Fibroblast of lung (primary cell): ENCODE data around the gene SRCIN1. TPM values are rescaled to one million over a fixed set of nuclear protein-coding genes. Genes with fewer than 3 reads are reported as not detected.

Source experiments
- DNase-seq, 2 donors: peaks; one replicate each; pipeline versions ENCODE4 v3.0.0 to v3.0.0-alpha.2; 2010; ENCODE audit warnings: low read depth in 2 of 2
- H2AFZ ChIP-seq: 2 replicates; pipeline ENCODE4 v1.5.1; 2012; ENCODE audit warnings: low read length, control low read depth, inconsistent platforms
- H3K27ac ChIP-seq: 2 replicates; pipeline ENCODE4 v1.5.1; 2011; ENCODE audit warnings: low read length, control low read depth; ENCODE audit not compliant: insufficient read depth
- H3K27me3 ChIP-seq: 2 replicates; pipeline ENCODE4 v1.5.1; 2011; ENCODE audit warnings: mild to moderate bottlenecking, low read length; ENCODE audit not compliant: control insufficient read depth, insufficient read depth
- H3K36me3 ChIP-seq: 2 replicates; pipeline ENCODE4 v1.5.1; 2011; ENCODE audit warnings: low read length; ENCODE audit not compliant: control insufficient read depth, insufficient read depth
- H3K4me1 ChIP-seq: 2 replicates; pipeline ENCODE4 v1.5.1; 2011; ENCODE audit warnings: low read length; ENCODE audit not compliant: control insufficient read depth, insufficient read depth; ENCODE audit errors: extremely low read depth
- H3K4me2 ChIP-seq: 2 replicates; pipeline ENCODE4 v1.5.1; 2011; ENCODE audit warnings: low read length, control low read depth; ENCODE audit not compliant: insufficient read depth; ENCODE audit errors: extremely low read depth
- H3K4me3 ChIP-seq, 4 experiments: fragments of 200-600 bp in 1 of 4; sonication (generic) in 1 of 4; replicated peaks in 1 of 4; 2 replicates each; pipeline ENCODE4 v1.5.1; 2011 to 2016; ENCODE audit warnings: low read length in 4 of 4, low read depth in 3 of 4, mild to moderate bottlenecking in 3 of 4, control low read depth in 2 of 4, inconsistent platforms in 1 of 4, mixed read lengths in 1 of 4; ENCODE audit not compliant: insufficient read depth in 1 of 4; ENCODE audit errors: control extremely low read depth in 1 of 4
- H3K79me2 ChIP-seq: 2 replicates; pipeline ENCODE4 v1.5.1; 2012; ENCODE audit warnings: mild to moderate bottlenecking, low read length, inconsistent platforms; ENCODE audit not compliant: control insufficient read depth, insufficient read depth
- H3K9ac ChIP-seq: 2 replicates; pipeline ENCODE4 v1.5.1; 2011; ENCODE audit warnings: mild to moderate bottlenecking, low read length, control low read depth; ENCODE audit not compliant: insufficient read depth
- H3K9me3 ChIP-seq: 2 replicates; pipeline ENCODE4 v1.5.1; 2012; ENCODE audit warnings: low read depth, low read length; ENCODE audit not compliant: control insufficient read depth, insufficient read depth
- H4K20me1 ChIP-seq: 2 replicates; pipeline ENCODE4 v1.5.1; 2011; ENCODE audit warnings: low read length; ENCODE audit not compliant: control insufficient read depth, insufficient read depth; ENCODE audit errors: extremely low read depth
- EZH2 ChIP-seq: IDR thresholded peaks from 2 replicates; pipeline ENCODE4 v1.5.1; 2012; ENCODE audit warnings: low read length, control low read depth, mild to moderate bottlenecking; ENCODE audit errors: missing control alignments
- polyA plus RNA-seq, 2 donors: library from polyadenylated mRNA; depleted of rRNA in 1 of 2; stranded (reverse) in 1 of 2; unstranded in 1 of 2; fragments of >200 nt; gene quantifications; 2 replicates each; pipeline ENCODE4 v1.2.1, GENCODE V29; 2011 to 2012; ENCODE audit warnings: missing spikeins in 1 of 2
- total RNA-seq: library from RNA; depleted of rRNA; stranded (reverse); fragments of >200 nt; gene quantifications from 2 replicates; pipeline ENCODE4 v1.2.1, GENCODE V29; 2014
- TF ChIP-seq, protein P1 (sequence below), 2 donors: IDR thresholded peaks in 1 of 2; conservative IDR thresholded peaks in 1 of 2; 1 replicate in 1 of 2; 2 replicates in 1 of 2; pipeline ENCODE4 v1.5.1; 2011 to 2012; ENCODE audit warnings: low read length in 2 of 2, control low read depth in 1 of 2, inconsistent platforms in 1 of 2, low read depth in 1 of 2, mild to moderate bottlenecking in 1 of 2

SRCIN1 gene
- total and polyA plus RNA-seq, 2 donors (not counting 1 experiment from before 2014, with no cell fraction given): under 0.01 TPM; not detected in 1

DNA sequence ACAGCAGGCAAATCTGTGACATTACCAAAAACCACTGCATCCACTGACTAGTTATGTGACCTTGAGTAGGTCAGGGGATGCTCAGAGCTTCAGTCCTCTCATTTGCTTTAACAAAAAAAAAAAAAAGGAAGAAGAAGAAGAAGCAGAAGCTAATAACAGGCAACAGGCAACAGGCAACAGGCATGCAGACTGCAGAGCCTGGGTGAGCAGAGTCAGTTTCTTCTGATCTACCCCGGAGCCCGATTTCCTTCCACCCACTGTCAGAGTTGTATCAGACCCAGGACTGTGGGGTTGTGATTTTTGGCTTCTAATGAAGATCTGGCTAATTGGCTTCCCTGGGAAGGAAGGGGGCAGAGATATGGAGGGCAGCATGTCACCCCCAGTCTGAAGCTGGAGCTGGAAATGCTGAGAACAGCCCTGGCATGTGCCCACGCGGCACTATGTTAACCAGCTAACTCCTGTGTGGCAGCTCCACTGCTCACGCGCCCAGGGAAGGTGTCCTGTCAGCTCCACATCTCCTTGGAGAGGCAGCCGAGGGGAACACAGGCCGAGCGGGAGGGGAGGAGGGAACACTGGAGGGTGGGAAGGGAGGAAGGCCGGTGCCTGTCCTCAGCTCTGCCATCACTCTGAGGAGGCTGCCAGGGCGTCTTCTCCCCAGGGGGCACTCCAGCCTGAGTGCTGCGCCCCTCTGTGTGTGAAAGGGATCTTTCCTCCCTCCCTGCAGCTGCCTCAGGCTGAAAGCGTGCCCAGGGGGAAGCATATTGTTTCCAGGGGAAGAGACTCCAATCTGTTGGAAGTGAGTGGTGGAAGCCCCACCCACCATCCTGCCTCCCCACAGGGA is 17.6 kb downstream of the SRCIN1 start:
- Histone ChIP-seq H3K36me3 (no peaks in the 10 kb centered on the region), H3K9ac (no peak overlapping the region), H3K9me3 (no peaks in the 10 kb centered on the region), H3K27ac (no peak overlapping the region), H4K20me1 (no peaks in the 10 kb centered on the region), H3K79me2 (no peaks in the 10 kb centered on the region), H3K27me3 (peaks cover 26% of the 10 kb centered on the region), H2AFZ (no peak overlapping the region), H3K4me1 (no peaks in the 10 kb centered on the region), H3K4me3 (no peak overlapping the region), H3K4me2 (no peak overlapping the region)
- DNase-seq: no peak
- TF ChIP-seq EZH2: no peak
- TF ChIP-seq, protein P1, sequence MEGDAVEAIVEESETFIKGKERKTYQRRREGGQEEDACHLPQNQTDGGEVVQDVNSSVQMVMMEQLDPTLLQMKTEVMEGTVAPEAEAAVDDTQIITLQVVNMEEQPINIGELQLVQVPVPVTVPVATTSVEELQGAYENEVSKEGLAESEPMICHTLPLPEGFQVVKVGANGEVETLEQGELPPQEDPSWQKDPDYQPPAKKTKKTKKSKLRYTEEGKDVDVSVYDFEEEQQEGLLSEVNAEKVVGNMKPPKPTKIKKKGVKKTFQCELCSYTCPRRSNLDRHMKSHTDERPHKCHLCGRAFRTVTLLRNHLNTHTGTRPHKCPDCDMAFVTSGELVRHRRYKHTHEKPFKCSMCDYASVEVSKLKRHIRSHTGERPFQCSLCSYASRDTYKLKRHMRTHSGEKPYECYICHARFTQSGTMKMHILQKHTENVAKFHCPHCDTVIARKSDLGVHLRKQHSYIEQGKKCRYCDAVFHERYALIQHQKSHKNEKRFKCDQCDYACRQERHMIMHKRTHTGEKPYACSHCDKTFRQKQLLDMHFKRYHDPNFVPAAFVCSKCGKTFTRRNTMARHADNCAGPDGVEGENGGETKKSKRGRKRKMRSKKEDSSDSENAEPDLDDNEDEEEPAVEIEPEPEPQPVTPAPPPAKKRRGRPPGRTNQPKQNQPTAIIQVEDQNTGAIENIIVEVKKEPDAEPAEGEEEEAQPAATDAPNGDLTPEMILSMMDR (conservative IDR thresholded peaks at IDR 0.05 in 1 of 2, IDR thresholded peaks at IDR 0.05 in 1 of 2; ENCODE audit: low read depth in 1 of 2, low read length in 2 of 2): no peak

DNA sequence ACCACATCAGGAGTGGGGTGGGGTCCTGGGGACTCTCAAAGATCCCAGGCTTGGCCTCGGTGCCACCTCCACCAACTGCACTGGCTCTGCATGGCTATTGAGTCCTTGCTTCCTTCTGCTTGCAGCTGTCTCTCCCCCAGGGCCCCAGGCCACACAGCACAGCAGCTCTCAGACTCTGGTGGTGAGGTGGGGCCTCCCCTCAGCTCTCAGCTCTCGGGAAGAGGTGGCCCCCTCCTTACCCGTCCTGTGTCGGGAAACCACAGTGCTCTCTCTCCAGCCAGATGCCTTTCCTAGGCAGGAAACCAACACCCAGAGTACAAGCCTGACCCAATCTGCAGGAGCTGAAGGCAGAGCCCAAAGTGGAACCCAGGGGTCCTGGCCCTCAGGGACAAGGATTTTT is 18.5 kb downstream of the SRCIN1 start:
- Histone ChIP-seq H3K36me3 (no peaks in the 10 kb centered on the region), H3K27ac (no peak overlapping the region), H3K4me1 (no peaks in the 10 kb centered on the region), H3K4me3 (no peak overlapping the region), H3K4me2 (no peak overlapping the region), H3K9me3 (no peaks in the 10 kb centered on the region), H2AFZ (no peak overlapping the region), H3K27me3 (peaks cover 22% of the 10 kb centered on the region), H3K79me2 (no peaks in the 10 kb centered on the region), H4K20me1 (no peaks in the 10 kb centered on the region), H3K9ac (no peak overlapping the region)
- DNase-seq: no peak
- TF ChIP-seq, protein P1 (conservative IDR thresholded peaks at IDR 0.05 in 1 of 2, IDR thresholded peaks at IDR 0.05 in 1 of 2; ENCODE audit: low read depth in 1 of 2, low read length in 2 of 2): no peak
- TF ChIP-seq EZH2: no peak

DNA sequence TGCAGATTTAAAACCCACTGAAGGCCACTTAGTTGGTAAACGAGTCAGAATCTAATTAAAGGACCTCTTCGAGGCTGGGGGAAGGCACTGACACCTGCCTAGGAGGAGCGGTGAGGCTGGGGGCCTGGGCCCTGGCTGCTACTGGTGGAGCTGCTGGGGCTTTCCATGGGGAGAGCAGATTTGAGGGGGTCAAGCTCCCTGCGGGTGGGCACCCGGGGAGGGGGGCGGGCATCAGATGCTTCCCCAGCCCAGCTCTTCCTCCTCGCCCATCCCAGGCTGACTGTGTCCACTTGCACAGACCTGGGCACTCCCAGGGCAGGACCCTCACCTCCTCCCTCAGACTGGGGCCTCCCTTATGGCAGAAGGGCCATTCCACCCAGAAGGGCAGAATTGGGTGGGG is 19.0 kb downstream of the SRCIN1 start:
- H3K27me3 ChIP-seq: peaks cover 23% of the 10 kb centered on the region
- no peak overlapping the region for H2AFZ ChIP-seq
- no peaks in the 10 kb centered on the region for H3K4me1 ChIP-seq
- no peak for TF ChIP-seq EZH2
- TF ChIP-seq, protein P1 (conservative IDR thresholded peaks at IDR 0.05 in 1 of 2, IDR thresholded peaks at IDR 0.05 in 1 of 2; ENCODE audit: low read depth in 1 of 2, low read length in 2 of 2): no peak
- no peaks in the 10 kb centered on the region for H3K36me3 ChIP-seq
- no peaks in the 10 kb centered on the region for H3K9me3 ChIP-seq
- H4K20me1 ChIP-seq: no peaks in the 10 kb centered on the region
- H3K79me2 ChIP-seq: no peaks in the 10 kb centered on the region
- H3K9ac ChIP-seq: no peak overlapping the region
- H3K4me3 ChIP-seq: no peak overlapping the region
- H3K4me2 ChIP-seq: no peak overlapping the region
- H3K27ac ChIP-seq: no peak overlapping the region
- no peak for DNase-seq
